Cardiac septum (tissue), 1 donor: Measurements from ENCODE around the gene GZMM. TPM values are rescaled to one million over a fixed set of nuclear protein-coding genes. Genes with fewer than 3 reads are reported as not detected.
"Not testable (repeated sequence)": the region's sequence is repeated elsewhere in the genome, so short reads cannot be mapped to it uniquely, and the experiment has no call there.

Source experiments
- DNase-seq: peaks from one replicate; pipeline ENCODE4 v3.0.0-alpha.2; 2020; ENCODE audit warnings: low spot score
- intact Hi-C: fragments of 100-400 bp; cut with DNase I; formaldehyde crosslinking; loops from one replicate; pipeline ENCODE4 v1.14.0; 2022
- total RNA-seq: library from RNA; stranded (reverse); fragmentation: NEBNext Ultra II Directional; extraction: Animal tissue kit (Norgen Biotek cat#: 25700); gene quantifications from one replicate; pipeline ENCODE4 v1.2.1, GENCODE V29; 2021
- donor health status: DM: no; HTN: no; CAD: no.

Gene GZMM
- total RNA-seq, 1 donor from 2014 or later, result 0.43 TPM

- DNase-seq, result no peak
- intact Hi-C loops, result no loop called here
These were observed 33.9 kb downstream of the GZMM start for GRCh38 chr19:577439-578392.

GRCh38 chr19:579111-579841 lies 35.4 kb downstream of the GZMM start:
- no peak for DNase-seq
- intact Hi-C loops, result no loop called here

GRCh38 chr19:579842-580155 lies 35.9 kb downstream of the GZMM start:
- DNase-seq, result no peak
- intact Hi-C loops, result no loop called here

GRCh38 chr19:580274-580835 lies 36.5 kb downstream of the GZMM start:
- intact Hi-C loops, result no loop called here
- DNase-seq, result no peak

- intact Hi-C loops, result no loop called here
- DNase-seq, result no peak
These were observed 37.7 kb downstream of the GZMM start for GRCh38 chr19:581399-582111.

- intact Hi-C loops, result no loop called here
- DNase-seq, result no peak
These were observed 38.8 kb downstream of the GZMM start for GRCh38 chr19:582497-583197.

GRCh38 chr19:583198-583967 lies 39.5 kb downstream of the GZMM start:
- intact Hi-C loops, result no loop called here
- no peak for DNase-seq

GRCh38 chr19:583968-584239 lies 40.1 kb downstream of the GZMM start:
- DNase-seq, result no peak
- intact Hi-C loops, result no loop called here

- no peak for DNase-seq
These were observed 40.6 kb downstream of the GZMM start for GRCh38 chr19:584240-585001.

GRCh38 chr19:585146-585545 lies 41.3 kb downstream of the GZMM start:
- intact Hi-C loops, DNase-seq: not testable (repeated sequence)

More at GRCh38 chr19:584240-585001, 40.6 kb downstream of the GZMM start:
- intact Hi-C loops, result no loop called here

- intact Hi-C loops, result no loop called here
- no peak for DNase-seq
These were observed 41.8 kb downstream of the GZMM start for GRCh38 chr19:585551-586110.

- intact Hi-C loops, result no loop called here
- DNase-seq, result no peak
These were observed 44.4 kb downstream of the GZMM start for GRCh38 chr19:588093-588740.

GRCh38 chr19:588741-589692 lies 45.2 kb downstream of the GZMM start:
- DNase-seq, result no peak
- intact Hi-C loops, result no loop called here

- intact Hi-C loops, result no loop called here
- no peak for DNase-seq
These were observed 46.0 kb downstream of the GZMM start, which contains the start of gene HCN2 for GRCh38 chr19:589693-590395. TSS of gene HCN2 (plus strand) at chr19:589881. CDS start at chr19:589946, 65 bp downstream.

GRCh38 chr19:590396-590745 lies 46.5 kb downstream of the GZMM start:
- intact Hi-C loops, result no loop called here
- no peak for DNase-seq

- no peak for DNase-seq
- intact Hi-C loops, result no loop called here
These were observed 46.9 kb downstream of the GZMM start for GRCh38 chr19:590750-591098.
